H1 (cell line): ENCODE results near the gene LPCAT1. TPM values are rescaled to one million over a fixed set of nuclear protein-coding genes. Genes with fewer than 3 reads are reported as not detected.

ENCODE experiments used
- BRCA1 ChIP-seq: IDR thresholded peaks from 2 replicates; pipeline ENCODE4 v1.6.1; 2012; ENCODE audit warnings: low read depth, low read length, improper control_type of control experiment
- CHD2 ChIP-seq: IDR thresholded peaks from 2 replicates; pipeline ENCODE4 v1.6.1; 2012; ENCODE audit warnings: low read length, improper control_type of control experiment
- JUND ChIP-seq: IDR thresholded peaks from 2 replicates; pipeline ENCODE4 v1.6.1; 2011; ENCODE audit warnings: mild to moderate bottlenecking, improper control_type of control experiment, low read length
- KDM4A ChIP-seq: IDR thresholded peaks from one replicate; pipeline ENCODE4 v1.7.1; 2012; ENCODE audit warnings: low read depth, mild to moderate bottlenecking, moderate library complexity, low read length, inconsistent platforms; ENCODE audit not compliant: severe bottlenecking
- KDM5A ChIP-seq: fragments of 200-600 bp; IDR thresholded peaks from 2 replicates; pipeline ENCODE4 v1.7.1; 2012; ENCODE audit warnings: mild to moderate bottlenecking, low read length, inconsistent platforms, mixed read lengths
- MAFK ChIP-seq: IDR thresholded peaks from 2 replicates; pipeline ENCODE4 v1.6.1; 2012; ENCODE audit warnings: low read depth, mild to moderate bottlenecking, improper control_type of control experiment, low read length
- RFX5 ChIP-seq: IDR thresholded peaks from 2 replicates; pipeline ENCODE4 v1.6.1; 2011; ENCODE audit warnings: low read depth, low read length, improper control_type of control experiment, borderline replicate concordance
- TBP ChIP-seq: IDR thresholded peaks from 2 replicates; pipeline ENCODE4 v1.6.1; 2011; ENCODE audit warnings: low read depth, low read length, improper control_type of control experiment
- YY1 ChIP-seq: IDR thresholded peaks from 2 replicates; pipeline ENCODE4 v1.6.1; 2011; ENCODE audit warnings: low read depth, mild to moderate bottlenecking, low read length
- ZNF274 ChIP-seq: IDR thresholded peaks from 2 replicates; pipeline ENCODE4 v1.7.0; 2012; ENCODE audit warnings: low read length, borderline replicate concordance; ENCODE audit errors: extremely low read depth
- polyA plus RNA-seq, 7 experiments: library from polyadenylated mRNA; depleted of rRNA in 3 of 7; stranded (reverse) in 5 of 7; unstranded in 2 of 7; fragments of >200 nt in 5 of 7; fragments of 200-250 nt in 2 of 7; gene quantifications; 1 replicate in 5 of 7; 2 replicates in 1 of 7; 4 replicates in 1 of 7; pipeline versions ENCODE4 v1.2.1 to v1.2.3, GENCODE V29; 2011 to 2013; ENCODE audit warnings: missing spikeins in 2 of 7, mixed read lengths in 2 of 7
- total RNA-seq: library from RNA; stranded (reverse); fragmentation: NEBNext Ultra II Directional; extraction: Animal tissue kit (Norgen Biotek cat#: 25700); gene quantifications from 2 replicates; pipeline ENCODE4 v1.2.1, GENCODE V29; 2021
- TF ChIP-seq, protein P1 (sequence below): fragments of 300-600 bp; sonication (generic); IDR thresholded peaks from 2 replicates; pipeline ENCODE4 v1.7.1; 2012; ENCODE audit warnings: low read length, moderate library complexity, mild to moderate bottlenecking, inconsistent platforms; ENCODE audit not compliant: insufficient replicate concordance
- TF ChIP-seq, protein P2 (sequence below): IDR thresholded peaks from 2 replicates; pipeline ENCODE4 v1.6.1; 2012; ENCODE audit warnings: inconsistent platforms

Gene LPCAT1
- total and polyA plus RNA-seq, 2 of the 8 experiments (the other 6 are each of a cell fraction or from before 2014, with no cell fraction given) = 107 to 260 TPM

DNA sequence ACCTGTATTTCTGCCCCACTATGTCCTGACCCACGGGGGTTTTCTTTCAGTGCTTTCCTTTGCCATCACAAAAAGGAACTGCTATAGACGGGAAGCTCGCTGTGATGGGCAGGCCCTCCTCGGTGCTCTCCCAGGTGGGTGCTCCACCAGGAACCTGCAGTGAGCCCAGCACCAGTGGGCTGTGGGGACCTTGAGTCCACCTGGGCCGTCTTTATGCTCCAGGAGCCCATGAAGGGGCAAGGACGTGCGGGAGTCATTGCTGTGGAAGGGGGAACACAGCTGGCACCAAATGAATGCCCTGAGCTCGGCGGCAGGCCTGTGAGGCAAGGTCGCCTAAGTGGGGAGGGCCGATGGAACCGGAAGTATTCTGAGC lies 41.8 kb downstream of the LPCAT1 start (continued):
- TF ChIP-seq, protein P1, sequence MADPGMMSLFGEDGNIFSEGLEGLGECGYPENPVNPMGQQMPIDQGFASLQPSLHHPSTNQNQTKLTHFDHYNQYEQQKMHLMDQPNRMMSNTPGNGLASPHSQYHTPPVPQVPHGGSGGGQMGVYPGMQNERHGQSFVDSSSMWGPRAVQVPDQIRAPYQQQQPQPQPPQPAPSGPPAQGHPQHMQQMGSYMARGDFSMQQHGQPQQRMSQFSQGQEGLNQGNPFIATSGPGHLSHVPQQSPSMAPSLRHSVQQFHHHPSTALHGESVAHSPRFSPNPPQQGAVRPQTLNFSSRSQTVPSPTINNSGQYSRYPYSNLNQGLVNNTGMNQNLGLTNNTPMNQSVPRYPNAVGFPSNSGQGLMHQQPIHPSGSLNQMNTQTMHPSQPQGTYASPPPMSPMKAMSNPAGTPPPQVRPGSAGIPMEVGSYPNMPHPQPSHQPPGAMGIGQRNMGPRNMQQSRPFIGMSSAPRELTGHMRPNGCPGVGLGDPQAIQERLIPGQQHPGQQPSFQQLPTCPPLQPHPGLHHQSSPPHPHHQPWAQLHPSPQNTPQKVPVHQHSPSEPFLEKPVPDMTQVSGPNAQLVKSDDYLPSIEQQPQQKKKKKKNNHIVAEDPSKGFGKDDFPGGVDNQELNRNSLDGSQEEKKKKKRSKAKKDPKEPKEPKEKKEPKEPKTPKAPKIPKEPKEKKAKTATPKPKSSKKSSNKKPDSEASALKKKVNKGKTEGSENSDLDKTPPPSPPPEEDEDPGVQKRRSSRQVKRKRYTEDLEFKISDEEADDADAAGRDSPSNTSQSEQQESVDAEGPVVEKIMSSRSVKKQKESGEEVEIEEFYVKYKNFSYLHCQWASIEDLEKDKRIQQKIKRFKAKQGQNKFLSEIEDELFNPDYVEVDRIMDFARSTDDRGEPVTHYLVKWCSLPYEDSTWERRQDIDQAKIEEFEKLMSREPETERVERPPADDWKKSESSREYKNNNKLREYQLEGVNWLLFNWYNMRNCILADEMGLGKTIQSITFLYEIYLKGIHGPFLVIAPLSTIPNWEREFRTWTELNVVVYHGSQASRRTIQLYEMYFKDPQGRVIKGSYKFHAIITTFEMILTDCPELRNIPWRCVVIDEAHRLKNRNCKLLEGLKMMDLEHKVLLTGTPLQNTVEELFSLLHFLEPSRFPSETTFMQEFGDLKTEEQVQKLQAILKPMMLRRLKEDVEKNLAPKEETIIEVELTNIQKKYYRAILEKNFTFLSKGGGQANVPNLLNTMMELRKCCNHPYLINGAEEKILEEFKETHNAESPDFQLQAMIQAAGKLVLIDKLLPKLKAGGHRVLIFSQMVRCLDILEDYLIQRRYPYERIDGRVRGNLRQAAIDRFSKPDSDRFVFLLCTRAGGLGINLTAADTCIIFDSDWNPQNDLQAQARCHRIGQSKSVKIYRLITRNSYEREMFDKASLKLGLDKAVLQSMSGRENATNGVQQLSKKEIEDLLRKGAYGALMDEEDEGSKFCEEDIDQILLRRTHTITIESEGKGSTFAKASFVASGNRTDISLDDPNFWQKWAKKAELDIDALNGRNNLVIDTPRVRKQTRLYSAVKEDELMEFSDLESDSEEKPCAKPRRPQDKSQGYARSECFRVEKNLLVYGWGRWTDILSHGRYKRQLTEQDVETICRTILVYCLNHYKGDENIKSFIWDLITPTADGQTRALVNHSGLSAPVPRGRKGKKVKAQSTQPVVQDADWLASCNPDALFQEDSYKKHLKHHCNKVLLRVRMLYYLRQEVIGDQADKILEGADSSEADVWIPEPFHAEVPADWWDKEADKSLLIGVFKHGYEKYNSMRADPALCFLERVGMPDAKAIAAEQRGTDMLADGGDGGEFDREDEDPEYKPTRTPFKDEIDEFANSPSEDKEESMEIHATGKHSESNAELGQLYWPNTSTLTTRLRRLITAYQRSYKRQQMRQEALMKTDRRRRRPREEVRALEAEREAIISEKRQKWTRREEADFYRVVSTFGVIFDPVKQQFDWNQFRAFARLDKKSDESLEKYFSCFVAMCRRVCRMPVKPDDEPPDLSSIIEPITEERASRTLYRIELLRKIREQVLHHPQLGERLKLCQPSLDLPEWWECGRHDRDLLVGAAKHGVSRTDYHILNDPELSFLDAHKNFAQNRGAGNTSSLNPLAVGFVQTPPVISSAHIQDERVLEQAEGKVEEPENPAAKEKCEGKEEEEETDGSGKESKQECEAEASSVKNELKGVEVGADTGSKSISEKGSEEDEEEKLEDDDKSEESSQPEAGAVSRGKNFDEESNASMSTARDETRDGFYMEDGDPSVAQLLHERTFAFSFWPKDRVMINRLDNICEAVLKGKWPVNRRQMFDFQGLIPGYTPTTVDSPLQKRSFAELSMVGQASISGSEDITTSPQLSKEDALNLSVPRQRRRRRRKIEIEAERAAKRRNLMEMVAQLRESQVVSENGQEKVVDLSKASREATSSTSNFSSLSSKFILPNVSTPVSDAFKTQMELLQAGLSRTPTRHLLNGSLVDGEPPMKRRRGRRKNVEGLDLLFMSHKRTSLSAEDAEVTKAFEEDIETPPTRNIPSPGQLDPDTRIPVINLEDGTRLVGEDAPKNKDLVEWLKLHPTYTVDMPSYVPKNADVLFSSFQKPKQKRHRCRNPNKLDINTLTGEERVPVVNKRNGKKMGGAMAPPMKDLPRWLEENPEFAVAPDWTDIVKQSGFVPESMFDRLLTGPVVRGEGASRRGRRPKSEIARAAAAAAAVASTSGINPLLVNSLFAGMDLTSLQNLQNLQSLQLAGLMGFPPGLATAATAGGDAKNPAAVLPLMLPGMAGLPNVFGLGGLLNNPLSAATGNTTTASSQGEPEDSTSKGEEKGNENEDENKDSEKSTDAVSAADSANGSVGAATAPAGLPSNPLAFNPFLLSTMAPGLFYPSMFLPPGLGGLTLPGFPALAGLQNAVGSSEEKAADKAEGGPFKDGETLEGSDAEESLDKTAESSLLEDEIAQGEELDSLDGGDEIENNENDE = no peak
- no peak for TF ChIP-seq ZNF274
- no peak for TF ChIP-seq BRCA1
- TF ChIP-seq, protein P2, sequence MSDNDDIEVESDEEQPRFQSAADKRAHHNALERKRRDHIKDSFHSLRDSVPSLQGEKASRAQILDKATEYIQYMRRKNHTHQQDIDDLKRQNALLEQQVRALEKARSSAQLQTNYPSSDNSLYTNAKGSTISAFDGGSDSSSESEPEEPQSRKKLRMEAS = no peak
- no peak for TF ChIP-seq TBP
- no peak for TF ChIP-seq MAFK
- TF ChIP-seq CHD2 = no peak
- TF ChIP-seq RFX5 = no peak
- no peak for TF ChIP-seq KDM4A
- no peak for TF ChIP-seq KDM5A
- no peak for TF ChIP-seq JUND
- TF ChIP-seq YY1 = no peak
